Stimulated activated CD4-positive, alpha-beta T cell treated with anti-CD3 and anti-CD28 coated beads, Interleukin-12 subunit alpha, Interleukin-12 subunit beta, amount 100 ng/mL, for 48 hours (primary cell): ENCODE data around the gene PLA1A.
"Not testable (repeated sequence)": the region's sequence is repeated elsewhere in the genome, so short reads cannot be mapped to it uniquely, and the experiment has no call there.

Experiments used
- DNase-seq, 3 donors: peaks; one replicate each; pipeline ENCODE4 v3.0.0-alpha.2; 2020; ENCODE audit warnings: low read depth in 2 of 3, low spot score in 1 of 3

The PLA1A gene

DNA sequence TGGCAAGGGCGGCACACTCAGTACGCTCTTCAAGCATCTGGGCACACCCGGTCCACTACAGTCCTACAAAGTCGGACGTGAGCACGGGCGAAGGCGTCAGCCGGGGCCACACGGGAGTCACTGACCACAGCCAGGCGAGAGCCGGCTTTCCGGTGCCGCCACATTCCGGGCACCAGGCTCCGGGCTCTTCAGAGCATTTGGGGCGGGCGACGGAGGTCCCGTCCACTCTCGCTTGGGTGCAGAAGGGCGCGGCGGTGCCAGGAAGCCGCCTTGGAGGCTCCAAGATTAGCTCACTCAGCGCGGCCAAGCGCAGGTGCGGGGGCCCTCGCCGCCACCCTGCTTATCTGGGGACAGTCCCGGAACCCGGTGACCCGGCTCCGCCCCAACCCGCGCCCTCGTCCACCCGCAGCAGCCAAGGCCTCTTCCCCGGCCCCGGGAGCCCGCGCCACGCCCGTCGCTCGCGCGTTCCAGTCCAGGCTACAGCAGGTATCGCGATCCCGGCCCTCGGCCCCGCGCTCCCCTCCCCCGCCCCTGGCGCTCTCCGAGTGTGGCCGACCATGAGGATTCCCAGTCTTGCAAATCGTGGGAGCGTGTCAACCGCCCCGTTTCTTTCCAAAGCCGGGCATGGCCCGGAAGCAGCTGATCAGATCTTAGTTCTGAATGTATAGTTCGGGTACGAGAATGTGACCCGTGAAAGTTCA lies 18.2 kb upstream of the PLA1A start, which contains the start of gene ADPRH:
ADPRH (plus strand) TSS at position 127 of the 701 bp plus-strand sequence. CDS start 2,678 bp downstream, outside the sequence.
- DNase-seq: peak; percentile 28 to 48 (median 37)

DNA sequence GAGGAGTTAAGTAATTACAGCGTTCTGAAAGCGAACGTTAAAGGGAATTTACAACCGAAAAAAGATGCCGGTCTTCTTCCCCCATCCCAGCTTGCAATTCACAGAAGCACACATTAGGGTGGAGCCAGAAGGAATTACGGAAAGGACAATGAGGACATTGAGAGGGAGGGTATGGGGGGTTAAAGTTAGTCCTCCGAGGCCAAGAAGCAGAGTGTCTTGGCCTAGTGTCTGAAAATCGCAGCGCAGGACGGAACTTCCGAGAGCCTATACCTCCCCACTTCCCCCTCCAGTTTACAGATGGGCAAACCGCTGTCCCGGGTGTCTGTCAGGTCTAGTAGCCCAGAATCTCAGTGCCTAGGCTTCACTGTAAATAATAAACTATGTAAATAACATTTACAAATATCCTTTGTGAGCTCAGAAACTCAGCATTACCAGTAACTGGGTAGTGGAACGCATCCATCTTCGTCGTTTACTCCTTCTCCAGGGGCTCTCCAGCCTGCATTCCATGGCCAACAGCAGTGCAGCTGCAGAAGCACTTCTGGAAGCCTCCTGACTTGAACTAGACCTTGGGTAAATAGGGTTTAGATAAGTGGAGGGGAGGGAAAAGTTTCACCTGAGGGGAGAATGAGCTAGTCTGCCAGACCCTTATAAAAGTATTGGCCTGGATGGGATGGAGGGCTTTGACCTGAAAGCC lies 17.5 kb upstream of the PLA1A start:
- peak in 1 of 3 donors; percentile 17 for DNase-seq

DNA sequence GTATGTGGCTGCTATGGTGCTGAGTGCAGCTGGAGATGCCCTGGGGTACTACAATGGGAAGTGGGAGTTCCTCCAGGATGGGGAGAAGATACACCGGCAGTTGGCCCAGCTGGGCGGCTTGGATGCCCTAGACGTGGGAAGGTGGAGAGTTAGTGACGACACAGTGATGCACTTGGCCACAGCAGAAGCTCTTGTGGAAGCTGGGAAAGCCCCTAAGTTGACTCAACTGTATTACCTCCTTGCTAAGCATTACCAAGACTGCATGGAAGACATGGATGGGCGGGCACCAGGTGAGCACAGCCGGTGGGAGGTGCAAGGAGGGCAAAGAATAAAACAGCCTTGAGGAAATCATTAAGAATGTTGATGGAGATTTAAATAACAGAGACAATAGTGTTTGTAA lies 15.5 kb upstream of the PLA1A start:
- peak in 2 of 3 donors; percentile 7 to 36 for DNase-seq

DNA sequence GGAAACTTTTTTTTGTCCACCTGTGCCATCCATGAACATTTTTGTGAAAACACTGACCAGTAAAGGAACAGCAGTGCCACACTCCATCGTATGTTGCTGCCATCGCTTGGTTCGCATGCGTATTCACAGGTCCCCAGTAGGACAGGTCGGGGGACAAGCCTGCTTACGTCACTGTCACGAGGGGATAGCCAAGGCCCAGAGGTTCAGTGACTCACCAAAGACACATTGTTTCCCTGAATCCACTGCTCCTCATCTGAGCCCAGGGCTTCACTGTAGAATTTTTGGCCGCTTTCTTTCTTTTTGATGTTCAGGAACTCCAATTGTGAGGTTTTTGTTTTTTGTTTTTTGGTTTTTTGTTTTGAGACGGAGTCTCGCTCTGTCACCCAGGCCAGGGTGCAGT lies 12.5 kb upstream of the PLA1A start:
- DNase-seq: no peak

DNA sequence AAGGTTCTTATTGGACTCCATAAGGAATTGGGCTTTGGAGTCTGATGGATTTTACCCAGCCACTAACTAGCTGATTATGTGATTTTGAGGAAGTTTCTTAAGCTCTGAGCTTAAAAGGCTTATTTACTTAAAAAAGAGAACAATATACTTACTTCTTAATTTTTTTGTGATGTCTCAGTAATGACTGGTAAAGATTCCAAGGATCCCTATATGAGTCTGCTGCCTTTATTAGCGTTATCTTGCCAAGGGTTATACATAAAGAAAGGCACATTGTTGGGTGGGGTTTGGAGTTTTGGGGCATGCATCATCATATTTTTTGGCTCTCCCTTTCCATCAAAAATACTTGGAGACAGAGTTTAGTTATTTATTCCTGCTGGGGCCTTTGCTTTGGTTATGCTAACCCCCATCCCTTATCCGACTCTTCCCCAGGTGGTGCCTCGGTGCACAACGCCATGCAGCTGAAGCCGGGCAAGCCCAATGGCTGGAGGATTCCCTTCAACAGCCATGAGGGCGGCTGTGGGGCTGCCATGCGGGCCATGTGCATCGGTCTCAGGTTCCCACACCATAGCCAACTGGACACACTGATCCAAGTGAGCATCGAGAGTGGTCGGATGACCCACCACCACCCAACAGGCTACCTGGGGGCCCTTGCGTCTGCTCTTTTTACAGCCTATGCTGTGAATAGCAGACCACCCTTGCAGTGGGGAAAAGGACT lies 11.7 kb upstream of the PLA1A start:
- DNase-seq: no peak

DNA sequence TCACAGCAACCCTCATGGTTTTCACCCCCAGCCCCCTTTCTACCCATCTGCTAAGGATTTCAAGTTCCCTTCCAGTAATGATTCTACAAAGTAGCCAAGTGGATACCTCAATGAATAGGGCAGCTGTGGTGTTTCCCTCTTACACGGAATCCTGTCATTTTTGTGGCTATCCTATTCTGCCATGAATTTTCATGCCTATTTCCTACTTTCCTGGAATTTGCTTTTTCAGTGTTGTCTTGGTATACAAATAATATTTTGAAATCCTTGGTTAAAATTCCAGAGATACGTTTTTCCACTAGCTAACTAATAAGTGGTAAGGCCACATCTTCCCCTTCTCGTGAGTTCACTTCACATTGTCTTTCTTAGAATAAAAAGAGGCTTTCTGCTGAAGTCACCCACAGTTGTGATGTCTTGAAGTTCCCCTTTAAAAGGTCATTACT lies 10.9 kb upstream of the PLA1A start:
- no peak for DNase-seq

DNA sequence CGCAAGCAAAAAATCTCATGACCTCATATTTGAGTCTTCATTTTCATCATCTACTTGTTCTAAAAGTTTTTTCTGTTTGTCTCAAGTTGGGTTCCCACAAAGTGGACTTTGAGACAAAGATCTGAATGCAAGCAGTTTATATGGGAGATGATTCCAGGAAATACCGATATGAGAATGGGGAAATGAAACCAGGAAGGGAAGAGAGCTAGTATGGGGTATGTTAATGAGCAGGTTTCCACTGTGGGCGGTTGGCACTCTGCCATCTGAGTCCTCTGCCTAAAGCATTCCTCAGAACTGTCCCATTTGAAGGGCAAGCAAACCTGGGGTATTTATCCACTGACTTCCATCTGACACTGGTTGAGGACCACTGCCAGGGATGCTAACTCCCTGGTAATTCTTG lies 9.6 kb upstream of the PLA1A start:
- DNase-seq: peak in 2 of 3 donors; percentile 16 to 20

DNA sequence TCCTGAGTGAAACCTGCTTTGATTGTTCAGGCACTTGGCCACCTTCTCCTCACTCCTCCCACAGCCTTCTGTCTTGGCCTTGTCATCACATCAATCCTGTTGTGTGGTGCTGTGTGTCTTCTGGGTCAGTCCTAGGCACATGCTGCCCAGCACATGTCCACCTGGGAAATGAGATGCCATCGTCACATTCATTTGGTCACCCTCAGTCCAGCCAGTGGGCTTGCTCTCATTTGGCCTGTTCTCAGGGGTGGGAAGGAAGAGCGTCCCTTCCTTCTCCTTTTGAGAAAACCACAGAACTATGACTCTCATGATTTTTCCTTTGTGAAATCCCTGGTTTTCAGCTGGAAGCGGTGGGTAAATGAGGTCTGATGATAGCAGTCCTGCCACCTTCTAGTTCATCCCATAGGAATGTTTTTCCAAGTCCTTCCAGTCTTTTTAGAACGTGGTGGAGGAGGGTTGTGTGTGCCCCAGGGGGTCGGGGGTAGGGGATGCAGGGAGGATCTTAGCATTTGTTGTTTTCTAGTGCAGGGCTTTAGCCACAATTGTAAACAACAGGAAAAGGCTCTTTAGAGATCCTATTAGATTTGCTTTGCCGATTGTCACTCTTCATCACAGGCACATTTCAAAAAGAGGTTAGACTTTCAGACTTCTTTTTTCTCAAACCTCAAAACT lies 8.4 kb upstream of the PLA1A start:
- no peak for DNase-seq

DNA sequence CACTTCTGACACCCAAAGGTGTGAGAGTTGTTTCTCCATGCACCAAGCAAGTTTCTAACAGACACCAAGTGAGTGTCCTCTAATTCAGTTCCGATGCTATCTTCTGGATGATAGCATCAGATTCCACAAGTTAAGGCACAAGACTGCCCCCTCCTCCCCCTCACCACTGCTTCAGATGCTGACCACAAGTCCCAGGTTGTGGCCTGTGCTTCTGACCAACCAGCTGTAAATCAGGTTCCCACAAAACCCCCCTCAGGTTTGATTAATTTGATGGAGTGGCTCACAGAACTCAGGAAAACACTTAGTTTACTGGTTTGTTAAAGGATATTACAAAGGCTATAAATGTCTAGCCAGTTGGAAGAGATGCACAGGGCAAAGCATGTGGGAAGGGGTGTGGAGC lies 7.0 kb upstream of the PLA1A start:
- no peak for DNase-seq

DNA sequence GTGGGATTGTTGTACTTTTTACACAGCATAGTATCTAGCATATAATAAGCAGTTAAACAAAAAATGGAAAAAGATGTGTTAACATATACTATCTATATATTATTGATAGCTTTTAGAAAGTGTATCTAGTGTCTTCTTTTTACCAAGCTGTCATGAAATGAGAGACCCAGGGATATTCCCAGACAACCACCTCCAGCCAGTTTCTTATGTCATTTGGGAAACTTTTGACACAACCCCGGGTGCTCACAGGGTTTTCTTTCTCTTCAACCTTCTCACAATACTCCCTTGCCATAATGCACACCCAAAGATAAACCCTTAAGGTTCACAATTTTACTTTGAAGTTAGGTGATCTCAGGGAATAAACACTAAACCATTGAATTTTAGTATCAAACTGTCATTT lies 4.8 kb upstream of the PLA1A start:
- DNase-seq: no peak

DNA sequence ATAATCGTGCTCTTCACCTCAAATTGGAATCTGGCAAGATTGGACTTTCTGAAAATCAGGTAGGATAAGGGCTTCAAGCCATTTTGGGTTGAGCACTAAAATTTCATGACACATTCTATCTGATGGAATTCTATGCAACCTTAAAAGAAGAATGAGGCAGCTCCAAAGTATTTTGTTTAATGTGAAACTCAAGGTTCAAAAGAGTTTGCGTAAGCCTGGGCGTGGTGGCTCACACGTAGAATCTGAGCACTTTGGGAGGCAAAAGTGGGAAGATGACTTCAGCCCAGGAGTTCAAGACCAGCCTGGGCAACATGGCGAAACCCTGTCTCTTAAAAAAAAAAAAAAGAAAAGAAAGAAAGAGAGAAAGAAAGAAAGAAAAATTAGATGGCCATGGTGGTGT lies 3.6 kb upstream of the PLA1A start:
- no peak for DNase-seq

DNA sequence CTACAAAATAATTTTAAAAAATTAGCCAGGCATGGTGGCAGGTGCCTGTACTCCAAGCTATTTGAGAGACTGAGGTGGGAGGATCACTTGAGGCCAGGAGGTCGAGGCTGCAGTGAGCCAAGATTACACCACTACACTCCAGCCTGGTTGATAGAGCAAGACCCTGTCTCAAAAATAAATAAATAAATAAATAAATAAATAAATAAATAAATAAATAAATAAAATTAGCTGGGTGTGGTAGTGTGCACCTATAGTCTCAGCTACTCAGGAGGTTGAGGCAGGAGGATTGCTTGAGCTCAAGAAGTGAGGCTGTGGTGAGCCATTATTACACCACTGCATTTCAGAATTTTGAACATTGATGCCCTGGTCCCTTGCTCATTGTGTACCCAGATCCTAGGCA lies 2.8 kb upstream of the PLA1A start:
- DNase-seq: not testable (repeated sequence)

DNA sequence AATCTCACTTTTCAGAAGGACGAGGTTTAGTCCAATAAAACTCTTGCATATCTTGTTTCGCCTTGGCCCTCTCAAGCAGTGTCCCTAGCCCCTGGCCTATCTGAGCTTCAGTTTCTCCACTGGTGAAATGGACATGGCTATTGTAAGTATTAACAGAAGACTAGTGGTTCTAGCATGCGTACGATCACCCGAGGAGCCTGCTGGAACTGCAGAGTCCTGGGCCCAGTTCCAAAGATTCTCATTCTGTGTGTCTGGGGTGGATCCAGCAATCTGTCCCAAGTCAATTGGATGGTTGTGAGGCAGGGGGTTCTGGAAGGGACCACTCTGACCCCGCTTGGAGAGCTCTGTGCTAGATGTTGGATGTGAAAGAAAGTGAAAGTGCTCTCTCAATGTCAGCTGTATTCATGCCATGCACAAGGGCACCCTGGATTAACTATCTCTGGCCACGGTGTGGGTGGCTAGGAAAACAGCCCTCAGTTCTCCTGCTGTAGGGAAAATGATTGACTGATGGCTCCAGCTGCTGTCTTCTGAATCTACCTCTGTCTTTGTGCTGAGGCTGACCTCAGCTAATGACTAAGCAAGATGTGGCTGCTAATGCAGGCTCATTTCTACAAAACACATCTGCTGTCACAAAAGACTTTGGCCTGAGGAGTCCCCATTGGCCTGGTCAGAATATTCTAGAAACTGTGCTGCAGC lies 1.9 kb upstream of the PLA1A start:
- DNase-seq: no peak

DNA sequence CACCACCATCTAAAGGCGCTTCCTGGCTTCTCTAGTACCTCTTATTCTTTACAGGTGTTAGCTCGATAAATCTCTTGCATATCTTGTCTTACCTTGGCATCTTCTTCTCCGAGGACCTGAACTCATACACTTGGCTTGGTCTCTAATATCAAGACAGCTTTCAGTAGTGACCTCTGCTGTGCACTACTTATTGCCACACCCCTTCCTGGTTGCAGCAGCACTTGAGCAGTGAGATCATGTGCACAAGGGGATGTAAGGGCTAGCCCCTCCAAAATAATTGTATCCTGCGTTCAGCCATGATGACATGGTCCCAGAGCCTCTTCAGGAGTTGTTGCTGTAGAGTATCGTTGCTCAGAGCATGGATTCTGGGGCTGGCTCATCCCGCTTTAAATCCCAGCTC lies 1.3 kb upstream of the PLA1A start:
- DNase-seq: no peak

DNA sequence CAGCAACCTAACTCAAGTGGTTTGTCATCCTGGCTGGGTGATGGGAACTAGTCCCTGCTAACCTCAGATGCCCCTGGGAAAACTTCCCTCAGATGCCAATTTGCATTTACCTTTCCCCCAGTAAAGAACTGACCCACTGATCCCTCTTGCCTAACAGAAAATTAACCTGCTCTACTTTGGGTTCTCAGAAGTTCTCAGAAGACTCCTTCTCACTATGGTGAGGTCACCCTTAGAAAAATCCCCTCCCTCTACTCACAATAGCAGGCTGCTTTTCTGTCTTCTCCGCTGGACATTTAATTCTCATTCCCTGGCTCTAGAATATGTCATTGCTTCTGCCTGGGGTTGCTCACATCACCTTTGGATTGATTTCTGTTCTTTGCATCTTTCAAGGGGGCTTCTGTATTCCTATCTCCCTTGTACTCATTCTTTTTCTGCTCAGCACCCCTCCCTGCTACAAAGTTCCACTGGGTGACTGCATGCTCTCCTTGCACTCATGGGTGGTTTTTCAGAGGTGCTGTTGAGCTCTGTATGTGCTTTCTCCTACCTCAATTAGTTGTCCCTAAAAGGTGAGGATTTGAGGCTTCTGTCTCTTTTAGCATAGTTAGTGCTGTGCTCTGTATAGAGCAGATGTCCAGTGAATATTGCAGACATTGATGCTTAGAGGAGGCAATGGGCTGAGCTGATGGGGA lies 869 bp downstream of the PLA1A start:
- DNase-seq: no peak

DNA sequence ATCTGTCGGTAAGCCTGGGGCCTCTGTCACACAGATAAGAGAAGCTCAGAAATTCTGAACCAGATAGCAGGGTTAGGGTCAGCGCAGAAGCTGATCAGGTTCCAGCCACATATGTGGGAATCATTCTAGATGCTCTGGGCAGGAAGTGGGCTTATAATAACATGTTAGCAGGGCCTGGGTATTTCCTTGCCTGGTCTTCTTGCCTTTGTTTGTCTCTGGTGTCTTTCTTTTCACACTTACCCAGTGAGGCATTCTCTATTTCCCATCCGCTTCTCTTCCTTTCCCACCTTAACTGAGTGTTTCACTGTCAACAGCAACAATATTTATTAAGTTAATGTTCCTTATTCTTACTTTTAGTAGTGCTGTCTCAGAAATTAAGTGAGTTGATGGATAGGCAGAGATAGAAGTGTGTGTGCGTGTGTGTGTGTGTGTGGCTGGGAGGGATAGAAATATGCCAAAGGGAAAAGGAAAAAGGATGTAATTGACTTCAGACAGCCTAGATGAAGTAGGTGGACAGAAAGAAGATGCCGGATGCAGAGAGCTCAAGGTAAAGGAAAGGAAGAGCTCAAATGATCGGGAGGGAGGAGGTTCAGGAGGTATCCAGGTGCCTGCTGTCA lies 2.0 kb downstream of the PLA1A start:
- no peak for DNase-seq

DNA sequence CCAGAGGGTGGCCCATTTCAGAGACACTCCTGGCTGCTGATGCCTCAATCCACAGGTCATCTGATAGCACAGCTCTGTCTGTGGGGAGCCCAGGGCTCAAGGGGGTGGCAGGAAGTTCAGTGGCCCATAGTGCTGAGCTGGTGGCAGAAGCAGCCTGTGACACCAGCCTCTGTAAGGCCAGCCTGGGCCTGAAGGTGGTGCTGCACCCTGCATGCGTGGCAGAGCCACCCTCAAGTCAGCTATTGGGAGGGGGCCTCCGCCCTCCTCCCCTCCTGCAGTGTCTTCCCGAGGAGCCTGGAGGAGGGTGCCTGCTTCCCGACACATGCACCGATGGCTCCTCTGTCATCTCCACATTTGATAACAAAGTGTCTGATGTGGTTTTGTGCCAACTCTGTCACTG lies 3.0 kb downstream of the PLA1A start:
- peak in 2 of 3 donors; percentile 3 to 12 for DNase-seq

DNA sequence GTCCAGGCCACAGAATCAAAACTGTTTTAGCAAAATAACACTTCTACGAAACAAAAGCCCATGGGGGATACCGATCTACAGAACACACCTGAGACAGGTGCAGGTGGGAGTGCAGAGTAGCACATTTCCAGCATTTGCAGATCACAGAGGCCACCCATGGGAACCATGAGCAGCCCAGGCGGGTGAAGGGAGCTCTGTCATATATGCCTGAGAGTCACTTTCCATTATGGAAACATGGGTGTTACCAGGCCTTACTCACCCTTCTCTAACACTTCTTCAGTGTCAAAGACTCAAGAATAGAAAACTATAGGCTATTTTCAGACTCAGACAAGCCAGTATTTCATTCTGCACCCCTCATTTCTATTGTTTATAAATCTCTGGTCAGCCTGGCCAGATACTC lies 3.5 kb downstream of the PLA1A start:
- no peak for DNase-seq

DNA sequence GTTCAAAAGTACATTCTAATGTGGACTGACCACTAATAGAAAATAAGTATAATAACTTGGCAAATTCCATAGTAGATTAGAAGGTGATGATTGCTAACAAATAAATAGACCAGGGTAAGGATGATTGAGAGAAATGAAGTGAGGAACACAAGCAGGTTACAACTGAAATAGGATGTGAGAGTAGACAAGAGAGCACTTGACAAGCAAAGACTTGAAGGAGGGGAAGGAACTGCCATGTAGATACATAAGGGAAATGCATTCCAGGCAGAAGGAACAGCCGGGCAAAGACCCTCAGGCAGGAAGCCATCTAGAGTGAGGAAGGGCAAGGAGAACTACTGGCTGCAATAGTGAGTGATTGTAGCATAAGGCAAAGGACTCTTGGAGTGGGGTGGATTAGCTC lies 5.0 kb downstream of the PLA1A start:
- no peak for DNase-seq

DNA sequence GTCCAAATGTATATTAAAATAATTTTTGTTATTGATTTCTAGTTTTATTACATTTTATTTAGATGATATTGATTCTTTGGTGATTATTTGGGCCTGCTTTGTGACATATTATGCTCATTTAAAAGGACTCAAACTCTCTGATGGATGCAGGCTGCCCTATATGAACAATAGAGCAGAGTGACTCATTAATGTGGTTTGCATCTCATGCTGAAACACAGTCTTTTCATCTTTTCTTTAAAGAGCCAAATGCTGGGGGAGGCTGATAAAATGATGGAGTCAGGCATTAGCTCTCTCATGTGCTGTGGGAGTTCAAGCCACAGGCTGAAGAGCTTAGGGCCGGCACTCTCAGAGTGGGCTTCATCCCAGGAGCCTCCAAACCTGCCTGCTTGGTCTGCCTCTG lies 7.2 kb downstream of the PLA1A start:
- no peak for DNase-seq
